HG02852 (cell line): ENCODE measurements around the gene ST7L.
"Not testable (repeated sequence)": the region's sequence is repeated elsewhere in the genome, so short reads cannot be mapped to it uniquely, and the experiment has no call there.

Experiments used
- ATAC-seq: cut with Tn5 transposase; IDR thresholded peaks from one replicate; pipeline ENCODE4 v1.9.1; 2021; ENCODE audit warnings: mild to moderate bottlenecking, moderate library complexity; ENCODE audit not compliant: unreplicated experiment

ST7L gene

DNA sequence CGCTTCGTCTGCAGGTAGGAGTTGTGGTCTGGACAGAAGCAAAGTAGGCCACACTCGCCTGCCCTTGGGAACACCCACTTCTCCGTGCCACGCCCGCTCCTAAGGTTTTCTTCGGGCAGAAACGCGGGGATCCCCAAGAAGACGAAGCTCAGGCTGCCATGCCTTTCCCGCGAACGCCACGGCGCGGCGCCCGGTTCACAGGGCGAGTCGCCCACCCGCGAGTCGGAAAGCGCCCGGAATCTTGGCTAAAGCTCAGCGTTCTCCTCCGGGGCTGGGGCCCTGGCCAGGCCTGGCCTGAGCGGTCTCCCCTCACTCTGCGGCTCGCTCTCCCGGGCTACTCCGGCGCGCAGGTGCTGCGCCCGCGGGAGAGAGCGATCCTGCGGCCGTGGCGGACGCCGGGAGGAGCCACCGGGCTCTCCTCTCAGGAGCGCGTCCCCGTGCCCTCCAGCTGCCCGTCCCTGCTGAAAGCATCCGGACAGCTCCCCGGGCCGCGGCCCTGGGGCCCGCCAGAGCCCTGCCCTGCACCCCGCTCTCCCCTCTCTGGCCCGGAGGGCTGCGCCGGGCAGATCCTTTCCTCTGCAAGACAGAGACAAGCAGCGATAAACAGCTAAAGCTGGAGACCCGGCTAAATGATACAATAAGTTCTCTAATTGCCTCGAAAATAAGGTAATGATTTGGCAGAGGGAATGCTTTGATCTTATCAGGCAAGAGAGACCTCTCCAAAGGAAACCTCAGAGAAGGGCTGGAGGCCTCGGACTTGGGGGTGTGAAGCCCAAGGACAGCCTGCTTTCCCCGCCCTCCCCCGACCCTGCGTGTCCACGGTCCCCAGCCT is 116.9 kb downstream of the ST7L start:
- peak; percentile 53 for ATAC-seq

- no peak for ATAC-seq
Measured at GRCh38 chr1:112496290-112496689, 122.7 kb downstream of the ST7L start.

GRCh38 chr1:112493351-112493750 is 125.6 kb downstream of the ST7L start:
- no peak for ATAC-seq

DNA sequence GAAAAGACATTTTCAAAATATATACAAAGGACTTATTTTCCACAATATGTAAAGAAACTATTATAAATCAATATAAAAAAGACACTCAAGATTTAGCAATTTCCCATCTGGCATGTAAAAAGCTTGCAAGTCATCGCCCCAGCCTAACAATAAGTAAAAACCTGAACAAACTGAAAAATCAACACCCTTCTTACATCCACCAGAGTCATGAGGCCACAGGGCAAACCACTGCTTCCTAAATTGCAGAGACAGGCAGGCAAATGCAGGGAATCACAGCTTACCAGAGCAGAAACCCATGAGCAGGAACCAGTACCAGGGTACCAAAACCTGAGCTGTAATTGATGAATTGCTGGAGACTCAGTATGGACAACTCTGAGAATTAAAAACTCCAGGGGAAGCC is 126.9 kb downstream of the ST7L start:
- ATAC-seq = no peak

- ATAC-seq = no peak
Measured at GRCh38 chr1:112488141-112488540, 130.8 kb downstream of the ST7L start.

DNA sequence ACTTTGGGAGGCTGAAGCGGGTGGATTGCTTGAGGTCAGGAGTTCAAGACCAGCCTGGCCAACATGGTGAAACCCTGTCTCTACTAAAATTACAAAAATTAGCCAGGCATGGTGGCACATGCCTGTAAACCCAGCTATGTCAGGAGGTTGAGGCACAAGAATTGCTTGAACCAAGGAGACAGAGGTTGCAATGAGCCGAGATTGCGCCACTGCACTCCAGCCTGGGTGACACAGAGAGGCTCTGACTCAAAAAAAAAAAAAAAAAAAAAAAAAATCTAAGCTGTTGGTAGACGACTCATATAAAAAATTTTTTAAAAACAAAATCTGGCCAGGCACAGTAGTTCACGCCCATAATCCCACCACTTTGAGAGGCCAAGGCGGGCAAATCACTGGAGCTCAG is 131.3 kb downstream of the ST7L start:
- not testable (repeated sequence) for ATAC-seq

GRCh38 chr1:112486063-112486462 is 132.9 kb downstream of the ST7L start:
- not testable (repeated sequence) for ATAC-seq

DNA sequence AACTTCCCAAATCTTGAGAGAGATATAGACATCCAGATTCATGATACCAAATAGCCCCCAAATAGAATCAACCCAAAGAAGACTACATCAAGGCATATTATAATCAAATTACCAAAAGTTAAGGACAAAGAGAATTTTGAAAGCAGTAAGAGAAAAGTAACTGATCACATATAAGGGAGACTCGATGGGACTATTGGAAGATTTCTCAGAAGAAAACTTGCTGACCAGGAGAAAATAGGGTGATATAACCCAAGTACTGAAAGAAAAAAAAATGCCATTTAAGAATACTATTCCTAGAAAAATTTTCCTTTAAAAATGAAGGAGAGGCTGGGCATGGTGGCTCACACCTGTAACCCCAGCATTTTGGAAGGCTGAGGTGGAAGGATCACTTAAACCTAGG is 140.6 kb downstream of the ST7L start:
- no peak for ATAC-seq

GRCh38 chr1:112477550-112477949 is 141.4 kb downstream of the ST7L start:
- ATAC-seq = no peak
